Measurements from ENCODE around the gene PEX5. TPM values are rescaled to one million over a fixed set of nuclear protein-coding genes. Genes with fewer than 3 reads are reported as not detected.

The PEX5 gene
- total and polyA plus RNA-seq, 2 of the 8 experiments (the other 6 are each of a cell fraction or from before 2014, with no cell fraction given) = 16.8 to 50.5 TPM

- TF ChIP-seq CHD7 (IDR thresholded peaks at IDR 0.05; ENCODE audit: insufficient replicate concordance, low read length) (no peak), EP300 (IDR thresholded peaks at IDR 0.05; ENCODE audit: borderline replicate concordance in 1 of 2, low read depth in 2 of 2, low read length in 2 of 2) (no peak), RNF2 (IDR thresholded peaks at IDR 0.05; ENCODE audit: borderline replicate concordance, low read depth, low read length, missing control alignments, poor library complexity, severe bottlenecking) (no peak), NANOG (IDR thresholded peaks at IDR 0.05; ENCODE audit: insufficient read depth, low read depth, low read length, poor library complexity, severe bottlenecking) (no peak), YY1 (IDR thresholded peaks at IDR 0.05; ENCODE audit: low read depth, low read length) (no peak), TBP (IDR thresholded peaks at IDR 0.05; ENCODE audit: low read depth, low read length) (no peak), NRF1 (IDR thresholded peaks at IDR 0.05; ENCODE audit: low read depth, low read length) (no peak), KDM1A (IDR thresholded peaks at IDR 0.05; ENCODE audit: borderline replicate concordance, low read length) (no peak), RXRA (IDR thresholded peaks at IDR 0.05; ENCODE audit: insufficient read depth, low read depth, low read length) (no peak)
These were observed at the start of gene PEX5 (continued) for GRCh38 chr12:7189398-7190267.
